Parathyroid adenoma (tissue), 2 donors: ENCODE measurements around the gene NR4A2.
A peak's percentile ranks its signal among the peaks of the same experiment; 100 is the strongest.

ENCODE experiments used
- H2AFZ ChIP-seq: fragments of 300-600 bp; sonication (generic); one replicate; pipeline ENCODE4 v1.7.0; 2017; ENCODE audit warnings: antibody characterized with exemption, mild to moderate bottlenecking
- H3K27ac ChIP-seq: fragments of 300-600 bp; sonication (generic); one replicate; pipeline ENCODE4 v1.7.0; 2017
- H3K27me3 ChIP-seq: fragments of 300-600 bp; sonication (generic); one replicate; pipeline ENCODE4 v1.7.0; 2017; ENCODE audit warnings: low read length; ENCODE audit not compliant: control insufficient read depth, insufficient read depth
- H3K36me3 ChIP-seq: fragments of 300-600 bp; sonication (generic); one replicate; pipeline ENCODE4 v1.7.0; 2017; ENCODE audit warnings: low read length; ENCODE audit not compliant: control insufficient read depth, insufficient read depth
- H3K4me1 ChIP-seq: fragments of 300-600 bp; sonication (generic); one replicate; pipeline ENCODE4 v1.7.0; 2017; ENCODE audit warnings: control low read depth
- H3K4me2 ChIP-seq: fragments of 300-600 bp; sonication (generic); one replicate; pipeline ENCODE4 v1.7.0; 2017; ENCODE audit warnings: low read length
- H3K4me3 ChIP-seq: fragments of 300-600 bp; sonication (generic); one replicate; pipeline ENCODE4 v1.7.0; 2017; ENCODE audit warnings: low read depth, low read length
- H3K79me2 ChIP-seq: fragments of 300-600 bp; sonication (generic); one replicate; pipeline ENCODE4 v1.7.0; 2017; ENCODE audit warnings: control low read depth
- H3K9ac ChIP-seq: fragments of 300-600 bp; sonication (generic); one replicate; pipeline ENCODE4 v1.7.0; 2017; ENCODE audit warnings: mild to moderate bottlenecking
- H3K9me3 ChIP-seq: fragments of 300-600 bp; sonication (generic); one replicate; pipeline ENCODE4 v1.7.0; 2017; ENCODE audit warnings: low read length; ENCODE audit not compliant: control insufficient read depth
- TF ChIP-seq, protein P1 (sequence below): fragments of 300-600 bp; sonication (generic); IDR thresholded peaks from one replicate; pipeline ENCODE4 v1.7.0; 2017; ENCODE audit warnings: antibody characterized with exemption, mild to moderate bottlenecking
- donor health status: primary hyperparathyroidism.

NR4A2 gene

DNA sequence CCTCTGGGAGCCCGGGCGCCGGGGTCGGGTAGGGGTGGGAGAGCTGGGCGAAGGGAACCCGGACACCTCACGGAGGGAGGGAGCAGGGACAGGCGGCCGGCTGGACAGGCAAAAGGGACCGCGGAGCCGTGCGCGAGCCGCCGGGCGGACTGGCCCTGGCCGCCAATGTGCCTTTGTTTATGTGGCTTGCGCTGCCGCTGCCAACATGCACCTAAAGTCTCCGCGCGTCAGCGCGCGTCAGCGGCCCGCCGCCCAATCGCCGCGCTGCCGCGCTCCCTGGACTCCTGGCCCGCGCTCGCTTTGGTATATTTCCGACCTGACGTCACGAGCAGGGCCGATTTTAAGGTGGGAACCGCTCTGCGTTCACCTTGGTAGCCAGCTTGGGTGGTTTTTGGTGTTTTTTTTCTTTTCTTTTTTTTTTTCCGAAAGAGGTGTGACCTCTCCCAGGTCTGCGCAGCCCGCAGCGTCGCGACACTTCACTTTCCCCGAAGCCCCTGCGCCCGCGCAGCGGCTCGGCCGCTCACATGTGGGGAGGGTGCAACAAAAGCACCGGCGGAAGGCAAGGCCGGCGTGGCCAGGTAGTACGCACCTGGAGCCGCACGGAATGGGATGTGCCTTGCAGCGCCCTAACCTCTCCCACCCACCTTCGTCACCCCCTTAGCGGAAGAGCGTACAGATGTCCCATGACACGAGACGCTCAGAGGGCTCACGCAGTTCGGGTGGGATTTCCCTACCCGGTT is at the start of gene NR4A2:
Gene NR4A2, minus strand, starts transcription at position 188 of the 740 bp plus-strand sequence. CDS start 2,535 bp downstream, outside the sequence.
- no peaks in the 10 kb centered on the region for H3K79me2 ChIP-seq
- H2AFZ ChIP-seq: peak within 1 kb of the TSS; percentile 87
- peaks cover 5% of the 10 kb centered on the region for H3K4me1 ChIP-seq
- H3K27me3 ChIP-seq: no peaks in the 10 kb centered on the region
- H3K4me3 ChIP-seq: peak within 1 kb of the TSS; percentile 79
- H3K36me3 ChIP-seq: no peaks in the 10 kb centered on the region
- H3K4me2 ChIP-seq: peak within 1 kb of the TSS; percentile 87
- no peak within 1 kb of the TSS for H3K9ac ChIP-seq
- H3K9me3 ChIP-seq: no peaks in the 10 kb centered on the region
- peak within 1 kb of the TSS; percentile 82 for H3K27ac ChIP-seq
- TF ChIP-seq, protein P1, sequence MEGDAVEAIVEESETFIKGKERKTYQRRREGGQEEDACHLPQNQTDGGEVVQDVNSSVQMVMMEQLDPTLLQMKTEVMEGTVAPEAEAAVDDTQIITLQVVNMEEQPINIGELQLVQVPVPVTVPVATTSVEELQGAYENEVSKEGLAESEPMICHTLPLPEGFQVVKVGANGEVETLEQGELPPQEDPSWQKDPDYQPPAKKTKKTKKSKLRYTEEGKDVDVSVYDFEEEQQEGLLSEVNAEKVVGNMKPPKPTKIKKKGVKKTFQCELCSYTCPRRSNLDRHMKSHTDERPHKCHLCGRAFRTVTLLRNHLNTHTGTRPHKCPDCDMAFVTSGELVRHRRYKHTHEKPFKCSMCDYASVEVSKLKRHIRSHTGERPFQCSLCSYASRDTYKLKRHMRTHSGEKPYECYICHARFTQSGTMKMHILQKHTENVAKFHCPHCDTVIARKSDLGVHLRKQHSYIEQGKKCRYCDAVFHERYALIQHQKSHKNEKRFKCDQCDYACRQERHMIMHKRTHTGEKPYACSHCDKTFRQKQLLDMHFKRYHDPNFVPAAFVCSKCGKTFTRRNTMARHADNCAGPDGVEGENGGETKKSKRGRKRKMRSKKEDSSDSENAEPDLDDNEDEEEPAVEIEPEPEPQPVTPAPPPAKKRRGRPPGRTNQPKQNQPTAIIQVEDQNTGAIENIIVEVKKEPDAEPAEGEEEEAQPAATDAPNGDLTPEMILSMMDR: no peak

DNA sequence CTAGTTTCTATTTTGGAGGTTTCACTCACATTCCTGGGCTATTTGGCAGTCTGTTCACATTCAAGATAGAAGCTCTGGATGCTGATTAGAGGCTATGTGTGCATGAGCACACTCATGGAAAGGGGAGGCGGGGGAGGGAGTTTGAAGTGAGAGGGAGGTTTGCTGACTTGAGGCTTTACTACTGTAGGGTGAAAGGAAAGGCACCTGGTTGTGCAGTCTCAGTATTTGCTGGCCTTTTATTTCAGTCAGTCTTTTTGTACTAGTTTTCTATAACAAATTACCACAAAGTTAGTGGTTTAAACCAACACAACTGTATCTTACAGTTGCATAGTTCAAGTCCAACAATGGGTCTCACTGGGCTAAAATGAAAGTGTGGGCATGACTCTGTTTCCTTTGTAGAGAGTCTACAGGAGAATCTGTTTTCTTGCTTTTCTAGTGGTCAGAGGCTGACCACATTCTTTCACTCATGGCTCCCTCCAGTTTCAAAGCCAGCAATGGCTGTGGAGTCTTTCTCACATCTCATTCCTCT is 47.7 kb upstream of the NR4A2 start:
- H3K9me3 ChIP-seq: no peaks in the 10 kb centered on the region
- H3K79me2 ChIP-seq: no peaks in the 10 kb centered on the region
- TF ChIP-seq, protein P1: no peak
- no peaks in the 10 kb centered on the region for H3K27me3 ChIP-seq
- no peak overlapping the region for H3K4me2 ChIP-seq
- H3K4me3 ChIP-seq: no peak overlapping the region
- H3K36me3 ChIP-seq: no peaks in the 10 kb centered on the region
- H3K27ac ChIP-seq: no peak overlapping the region
- no peaks in the 10 kb centered on the region for H3K4me1 ChIP-seq
- no peak overlapping the region for H3K9ac ChIP-seq
- no peak overlapping the region for H2AFZ ChIP-seq

DNA sequence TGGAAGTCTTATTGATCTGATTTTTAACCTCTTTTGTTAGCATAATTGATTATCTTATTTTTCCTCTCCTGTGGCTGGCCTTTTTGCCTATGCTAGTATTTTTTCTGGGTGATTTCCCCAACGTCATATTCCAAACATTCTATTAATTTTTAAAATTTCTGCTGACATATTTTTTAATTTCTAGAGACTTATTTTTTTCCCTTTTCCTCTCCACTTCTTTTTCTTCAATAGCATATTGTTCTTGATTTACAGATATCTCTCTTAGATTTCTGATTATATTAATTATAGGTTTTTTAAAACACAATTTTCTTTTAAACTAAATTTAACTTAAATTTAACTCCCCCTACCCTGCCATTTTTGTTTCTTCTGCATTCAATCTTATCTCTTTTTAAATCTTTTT is 47.2 kb upstream of the NR4A2 start:
- H2AFZ ChIP-seq: no peak overlapping the region
- no peaks in the 10 kb centered on the region for H3K36me3 ChIP-seq
- H3K9ac ChIP-seq: no peak overlapping the region
- no peaks in the 10 kb centered on the region for H3K27me3 ChIP-seq
- H3K4me1 ChIP-seq: no peaks in the 10 kb centered on the region
- no peak overlapping the region for H3K4me2 ChIP-seq
- H3K9me3 ChIP-seq: no peaks in the 10 kb centered on the region
- no peaks in the 10 kb centered on the region for H3K79me2 ChIP-seq
- TF ChIP-seq, protein P1: no peak
- H3K4me3 ChIP-seq: no peak overlapping the region
- no peak overlapping the region for H3K27ac ChIP-seq

DNA sequence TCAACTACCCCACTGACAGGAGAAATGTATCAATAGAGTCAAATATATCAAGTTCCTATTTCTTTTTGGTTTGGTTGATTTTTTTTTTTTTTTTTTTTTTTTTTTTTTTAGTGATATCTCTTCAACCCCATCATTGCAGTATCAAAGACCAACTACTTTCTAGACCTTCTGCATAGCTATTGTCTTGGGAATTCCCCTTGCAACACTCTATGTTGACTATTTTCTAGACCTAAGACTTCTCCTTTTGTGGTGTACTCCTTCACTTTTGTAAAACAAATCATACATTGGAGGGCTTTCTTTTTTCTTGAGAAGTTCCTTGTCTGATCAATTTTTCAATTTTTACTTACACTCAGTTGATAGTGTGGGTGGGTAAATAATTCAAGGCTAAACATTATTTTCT is 46.5 kb upstream of the NR4A2 start:
- H3K36me3 ChIP-seq: no peaks in the 10 kb centered on the region
- no peak overlapping the region for H2AFZ ChIP-seq
- H3K9me3 ChIP-seq: no peaks in the 10 kb centered on the region
- H3K27ac ChIP-seq: no peak overlapping the region
- H3K9ac ChIP-seq: no peak overlapping the region
- TF ChIP-seq, protein P1: no peak
- no peak overlapping the region for H3K4me2 ChIP-seq
- no peaks in the 10 kb centered on the region for H3K27me3 ChIP-seq
- no peaks in the 10 kb centered on the region for H3K4me1 ChIP-seq
- H3K4me3 ChIP-seq: no peak overlapping the region
- H3K79me2 ChIP-seq: no peaks in the 10 kb centered on the region

DNA sequence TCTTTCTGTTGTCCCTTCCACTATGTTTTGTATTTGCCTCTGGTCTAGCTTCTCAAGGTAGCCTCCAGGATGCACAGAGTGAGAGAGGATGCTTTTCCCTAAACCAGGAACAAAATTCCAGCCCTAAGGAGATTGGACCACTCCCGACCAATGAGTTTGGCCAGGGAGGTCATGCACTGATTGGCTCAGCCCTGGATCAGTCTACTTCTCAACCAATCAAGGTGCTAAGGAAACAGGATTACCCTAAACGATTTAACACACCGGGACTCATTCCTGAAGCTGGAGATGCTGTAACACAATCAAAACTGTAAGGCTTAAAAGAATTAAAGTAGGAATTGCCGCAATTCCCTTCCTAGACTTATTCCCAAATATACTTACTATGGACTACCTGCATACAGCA is 34.2 kb upstream of the NR4A2 start:
- Histone ChIP-seq H3K9me3 (no peaks in the 10 kb centered on the region), H3K36me3 (no peaks in the 10 kb centered on the region), H3K79me2 (no peaks in the 10 kb centered on the region), H3K9ac (no peak overlapping the region), H3K4me2 (no peak overlapping the region), H3K27ac (no peak overlapping the region), H3K27me3 (no peaks in the 10 kb centered on the region), H2AFZ (no peak overlapping the region), H3K4me1 (no peaks in the 10 kb centered on the region), H3K4me3 (no peak overlapping the region)
- TF ChIP-seq, protein P1: no peak
